HUES64 (cell line): ENCODE data around the gene KDM6B.
"Not testable (repeated sequence)": the region's sequence is repeated elsewhere in the genome, so short reads cannot be mapped to it uniquely, and the experiment has no call there.

Source experiments
- H3K27ac ChIP-seq: 2 replicates; pipeline ENCODE4 v1.7.0; 2013; ENCODE audit warnings: low read depth, low read length, inconsistent platforms
- H3K27me3 ChIP-seq: 2 replicates; pipeline ENCODE4 v1.6.1; 2013; ENCODE audit warnings: mild to moderate bottlenecking, low read length; ENCODE audit not compliant: insufficient read depth
- H3K36me3 ChIP-seq: 2 replicates; pipeline ENCODE4 v1.6.1; 2013; ENCODE audit warnings: mild to moderate bottlenecking, low read length; ENCODE audit not compliant: insufficient read depth
- H3K4me1 ChIP-seq: 2 replicates; pipeline ENCODE4 v1.6.1; 2013; ENCODE audit warnings: mild to moderate bottlenecking, low read length, moderate library complexity; ENCODE audit not compliant: insufficient read depth
- H3K4me3 ChIP-seq: 2 replicates; pipeline ENCODE4 v1.5.1; 2013; ENCODE audit warnings: mild to moderate bottlenecking, low read length, moderate library complexity
- H3K9ac ChIP-seq: 2 replicates; pipeline ENCODE4 v1.6.1; 2013; ENCODE audit warnings: mild to moderate bottlenecking, low read depth, low read length
- H3K9me3 ChIP-seq: 2 replicates; pipeline ENCODE4 v1.6.1; 2013; ENCODE audit warnings: low read depth, low read length; ENCODE audit not compliant: insufficient read depth
- WGBS: fragments of 150-250, 120-280 bp; methylation state at CpG from one replicate; pipeline ENCODE4 v1.1.7; 2013; ENCODE audit warnings: missing lambda C conversion rate; 5-methylcytosine and 5-hydroxymethylcytosine counted together

KDM6B gene

DNA sequence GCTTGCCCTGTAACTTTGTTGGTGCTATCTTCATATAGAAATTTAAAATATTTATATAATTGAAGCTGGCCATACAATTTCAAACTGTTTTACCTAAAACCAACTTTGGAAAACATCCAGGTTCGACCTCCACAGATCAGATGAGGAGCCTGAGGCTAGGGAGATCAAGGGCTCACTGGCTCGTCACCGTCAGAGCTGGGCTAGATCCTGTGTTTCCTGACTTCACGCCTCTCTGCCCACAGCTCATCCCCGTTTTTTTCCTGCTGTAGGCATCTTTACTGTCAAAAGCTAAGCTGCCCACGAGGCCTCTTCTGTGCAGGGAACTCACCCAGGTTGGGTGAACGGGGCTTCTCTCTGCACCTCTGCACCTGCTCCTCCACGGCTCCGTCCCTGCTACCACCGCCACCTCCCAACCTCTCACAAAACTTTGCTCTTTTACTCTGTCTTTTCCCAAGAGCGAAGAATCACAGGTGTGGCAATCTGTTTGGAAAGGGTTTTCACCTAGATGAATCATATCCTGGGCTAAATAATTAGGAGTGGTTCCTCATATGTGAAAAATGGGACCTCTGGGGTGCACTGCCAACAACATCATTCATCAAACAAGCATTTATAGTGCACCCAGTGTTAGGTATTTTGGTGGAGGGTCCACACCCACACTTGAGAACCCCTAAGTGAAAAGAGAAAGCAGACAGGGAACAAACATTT lies 24.8 kb upstream of the KDM6B start:
- no peaks in the 10 kb centered on the region for H3K9me3 ChIP-seq
- no peaks in the 10 kb centered on the region for H3K36me3 ChIP-seq
- H3K4me3 ChIP-seq: no peak overlapping the region
- no peaks in the 10 kb centered on the region for H3K27me3 ChIP-seq
- no peaks in the 10 kb centered on the region for H3K4me1 ChIP-seq
- no peak overlapping the region for H3K27ac ChIP-seq
- H3K9ac ChIP-seq: no peak overlapping the region
- WGBS: 79% methylated on average over 10 of the region's 11 CpGs

DNA sequence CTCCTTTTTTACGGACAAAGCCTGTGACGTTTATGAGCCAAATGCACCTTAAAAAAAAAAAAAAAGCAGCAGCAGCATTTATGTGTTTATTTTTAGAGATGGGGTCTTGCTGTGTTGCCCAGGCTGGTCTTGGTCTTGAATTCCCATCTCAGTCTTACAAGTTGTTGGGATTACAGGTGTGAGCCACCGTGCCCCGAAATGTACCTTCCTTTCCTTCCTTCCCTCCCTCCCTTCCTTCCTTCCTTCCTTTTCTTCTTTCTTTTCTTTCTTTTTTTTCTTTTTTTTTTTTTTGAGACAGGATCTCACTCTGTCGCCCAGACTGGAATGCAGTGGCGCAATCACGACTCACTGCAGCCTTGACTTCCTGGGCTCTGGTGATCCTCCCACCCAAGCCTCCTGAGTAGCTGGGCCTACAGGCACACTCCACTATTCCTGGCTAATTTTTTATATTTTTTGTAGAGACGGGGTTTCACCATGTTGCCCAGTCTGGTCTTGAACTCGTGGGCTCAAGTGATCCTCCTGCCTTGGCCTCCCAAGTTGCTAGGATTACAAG lies 24.1 kb upstream of the KDM6B start:
- H3K27ac ChIP-seq, H3K36me3 ChIP-seq, H3K9ac ChIP-seq, H3K4me1 ChIP-seq, H3K9me3 ChIP-seq, H3K4me3 ChIP-seq, H3K27me3 ChIP-seq: not testable (repeated sequence)
- WGBS: 88% methylated on average over 9 of the region's 9 CpGs

DNA sequence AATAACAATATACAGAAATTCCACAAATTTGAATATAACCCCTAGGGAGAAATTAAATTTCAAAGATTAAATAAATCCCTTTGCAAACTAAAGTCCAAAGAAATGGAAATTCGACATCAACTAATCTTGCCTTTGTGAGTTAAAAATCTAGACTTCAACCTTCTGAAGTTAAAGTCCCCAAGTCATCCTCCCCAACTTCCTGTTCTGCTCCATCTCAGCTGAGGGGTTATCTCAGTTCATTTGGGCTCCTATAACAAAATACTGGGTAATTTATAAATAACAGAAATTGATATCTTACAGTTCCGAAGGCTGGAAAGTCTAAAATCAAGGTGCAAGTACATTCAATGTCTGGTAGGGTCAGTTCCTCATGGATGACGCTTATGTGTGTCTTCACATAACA lies 22.8 kb upstream of the KDM6B start:
- no peaks in the 10 kb centered on the region for H3K27me3 ChIP-seq
- WGBS: 93% methylated on average over 3 of the region's 3 CpGs

DNA sequence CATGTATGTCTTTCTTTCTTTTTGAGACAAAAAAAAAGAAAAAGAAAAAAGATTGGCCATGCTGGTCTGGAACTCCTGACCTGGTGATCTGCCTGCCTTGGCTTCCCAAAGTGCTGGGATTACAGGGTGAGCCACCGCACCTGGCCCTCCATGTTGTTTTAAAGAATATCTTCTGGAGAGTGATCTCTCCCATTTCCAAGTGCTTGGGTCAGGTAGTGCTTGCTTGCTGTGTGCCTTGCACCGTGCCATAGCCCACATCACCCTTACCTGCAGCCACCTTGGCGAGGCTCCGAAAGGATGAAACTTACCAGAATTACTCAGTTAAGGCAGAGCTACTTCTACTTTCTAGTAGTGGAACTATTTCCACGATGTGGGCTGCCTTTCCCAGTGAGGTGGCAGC lies 19.0 kb upstream of the KDM6B start:
- Histone ChIP-seq H3K27ac (no peak overlapping the region), H3K9ac (no peak overlapping the region), H3K9me3 (no peaks in the 10 kb centered on the region), H3K4me3 (no peak overlapping the region), H3K4me1 (no peaks in the 10 kb centered on the region), H3K27me3 (no peaks in the 10 kb centered on the region; the same call in 1 of the 2 replicates), H3K36me3 (no peaks in the 10 kb centered on the region)
- 94% methylated on average over 5 of the region's 5 CpGs for WGBS

More for the DNA sequence above, 22.8 kb upstream of the KDM6B start:
- Histone ChIP-seq H3K4me3 (no peak overlapping the region), H3K36me3 (no peaks in the 10 kb centered on the region), H3K9me3 (no peaks in the 10 kb centered on the region), H3K27ac (no peak overlapping the region), H3K4me1 (no peaks in the 10 kb centered on the region), H3K9ac (no peak overlapping the region)

DNA sequence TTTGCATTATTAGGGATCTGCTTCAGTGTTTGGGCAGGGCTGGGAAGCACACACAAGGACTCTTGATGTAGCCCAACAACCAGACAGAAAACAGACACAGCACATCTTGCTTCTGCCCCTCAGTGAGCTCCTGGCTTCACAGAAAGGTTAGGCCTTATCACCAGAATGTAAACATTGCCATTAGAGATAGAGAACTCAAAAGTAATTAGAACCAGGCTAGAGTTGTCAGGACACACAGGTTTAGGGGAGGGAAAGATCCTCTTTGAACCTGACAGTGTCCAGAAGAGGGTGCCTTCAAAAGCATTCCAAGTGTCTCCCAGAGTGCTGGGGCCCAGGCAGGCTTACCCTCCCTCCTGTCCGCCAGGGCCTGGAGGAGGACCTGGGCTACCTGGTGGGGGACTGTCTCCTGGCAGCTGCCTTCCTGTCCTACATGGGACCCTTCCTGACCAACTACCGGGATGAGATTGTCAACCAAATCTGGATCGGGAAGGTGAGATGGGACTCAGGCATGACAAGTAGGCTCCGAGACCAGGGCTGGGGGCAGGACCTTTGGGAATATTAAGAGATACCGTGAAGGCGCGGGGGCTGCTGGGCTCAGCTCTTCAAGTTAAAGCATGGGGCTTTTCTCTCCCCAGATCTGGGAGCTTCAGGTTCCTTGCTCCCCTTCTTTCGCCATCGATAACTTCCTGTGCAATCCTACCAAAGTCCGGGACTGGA lies 16.9 kb upstream of the KDM6B start:
- H3K27ac ChIP-seq: no peak overlapping the region
- no peaks in the 10 kb centered on the region for H3K36me3 ChIP-seq
- H3K4me3 ChIP-seq: no peak overlapping the region
- H3K4me1 ChIP-seq: no peaks in the 10 kb centered on the region
- H3K27me3 ChIP-seq: no peaks in the 10 kb centered on the region; the same call in 1 of the 2 replicates
- H3K9me3 ChIP-seq: no peaks in the 10 kb centered on the region
- no peak overlapping the region for H3K9ac ChIP-seq
- WGBS: 85% methylated on average over 10 of the region's 10 CpGs

DNA sequence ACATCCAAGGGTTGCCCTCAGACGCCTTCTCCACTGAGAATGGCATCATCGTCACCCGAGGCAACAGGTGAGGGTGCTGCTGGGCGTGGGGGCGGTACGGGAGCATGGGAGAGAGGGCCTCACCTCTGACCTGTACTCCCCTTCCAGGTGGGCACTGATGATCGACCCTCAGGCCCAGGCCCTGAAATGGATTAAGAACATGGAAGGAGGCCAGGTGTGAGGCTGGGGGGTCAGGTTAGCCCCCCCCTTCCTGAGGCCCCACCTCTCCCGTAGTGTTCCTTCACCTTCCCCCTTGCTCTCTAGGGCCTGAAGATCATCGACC lies 16.4 kb upstream of the KDM6B start:
- no peaks in the 10 kb centered on the region; the same call in 1 of the 2 replicates for H3K27me3 ChIP-seq
- 95% methylated on average over 8 of the region's 9 CpGs for WGBS
- H3K27ac ChIP-seq: no peak overlapping the region
- no peaks in the 10 kb centered on the region for H3K9me3 ChIP-seq
- no peak overlapping the region for H3K4me3 ChIP-seq
- no peaks in the 10 kb centered on the region for H3K36me3 ChIP-seq
- no peaks in the 10 kb centered on the region for H3K4me1 ChIP-seq
- no peak overlapping the region for H3K9ac ChIP-seq

DNA sequence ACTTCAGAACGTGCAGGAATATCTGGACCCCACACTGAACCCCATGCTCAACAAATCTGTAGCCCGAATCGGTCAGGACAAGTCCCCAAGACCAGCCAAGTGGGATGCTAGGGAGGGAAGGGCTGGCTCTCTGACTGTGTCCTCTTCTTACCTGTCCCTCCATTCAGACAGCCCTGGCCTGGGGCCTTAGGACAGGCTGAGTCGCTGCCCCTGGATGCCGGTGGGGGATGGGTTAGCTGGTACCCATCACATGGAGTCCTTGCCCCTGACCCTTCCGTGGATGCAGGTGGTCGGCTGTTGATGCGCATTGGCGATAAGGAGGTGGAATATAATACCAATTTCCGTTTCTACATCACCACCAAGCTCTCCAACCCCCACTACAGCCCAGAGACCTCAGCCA lies 16.0 kb upstream of the KDM6B start:
- H3K9me3 ChIP-seq: no peaks in the 10 kb centered on the region
- 87% methylated on average over 9 of the region's 10 CpGs for WGBS
- no peaks in the 10 kb centered on the region; the same call in 1 of the 2 replicates for H3K27me3 ChIP-seq
- H3K4me3 ChIP-seq: no peak overlapping the region
- no peaks in the 10 kb centered on the region for H3K36me3 ChIP-seq
- H3K4me1 ChIP-seq: no peaks in the 10 kb centered on the region
- H3K9ac ChIP-seq: no peak overlapping the region
- H3K27ac ChIP-seq: no peak overlapping the region

DNA sequence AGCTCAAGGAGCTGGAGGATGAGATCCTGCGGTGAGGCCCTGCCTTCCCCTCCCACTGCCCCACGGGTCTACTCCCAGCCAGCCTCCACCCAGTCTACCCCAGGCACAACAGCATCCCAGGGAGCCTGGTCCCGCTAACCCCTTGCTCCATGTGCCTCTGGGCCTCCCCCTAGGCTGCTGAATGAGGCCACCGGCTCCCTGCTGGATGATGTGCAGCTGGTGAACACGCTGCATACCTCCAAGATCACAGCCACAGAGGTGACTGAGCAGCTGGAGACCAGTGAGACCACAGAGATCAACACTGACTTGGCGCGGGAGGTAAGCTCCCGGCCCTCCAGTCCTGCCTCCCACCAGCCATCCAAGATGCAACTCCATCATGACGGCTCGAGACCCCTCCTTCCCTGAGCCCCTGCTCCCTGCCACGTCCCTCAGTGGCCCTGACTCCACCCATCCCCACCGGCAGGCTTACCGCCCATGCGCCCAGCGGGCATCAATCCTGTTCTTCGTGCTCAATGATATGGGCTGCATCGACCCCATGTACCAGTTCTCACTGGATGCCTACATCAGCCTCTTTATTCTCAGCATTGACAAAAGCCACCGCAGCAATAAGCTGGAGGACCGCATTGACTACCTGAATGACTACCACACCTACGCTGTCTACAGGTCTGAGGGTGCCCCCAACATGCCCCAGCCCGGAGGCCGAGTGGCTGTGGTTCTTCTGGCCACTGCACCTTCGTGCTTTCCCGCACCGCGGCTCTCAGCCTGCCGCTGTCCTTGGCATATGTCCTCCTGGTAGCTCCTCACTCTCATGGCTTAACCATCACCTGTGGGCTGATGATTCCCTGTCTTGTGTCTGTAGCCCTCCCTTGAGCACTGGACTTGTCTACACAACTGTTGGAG lies 15.0 kb upstream of the KDM6B start:
- Histone ChIP-seq H3K4me1 (0 out of 2 replicates have a peak, but pooled peaks cover 3% of the 10 kb centered on the region), H3K36me3 (no peaks in the 10 kb centered on the region), H3K27ac (no peak overlapping the region), H3K4me3 (no peak overlapping the region), H3K27me3 (peaks cover 9% of the 10 kb centered on the region), H3K9me3 (no peaks in the 10 kb centered on the region), H3K9ac (no peak overlapping the region)
- WGBS: 92% methylated on average over 27 of the region's 27 CpGs

DNA sequence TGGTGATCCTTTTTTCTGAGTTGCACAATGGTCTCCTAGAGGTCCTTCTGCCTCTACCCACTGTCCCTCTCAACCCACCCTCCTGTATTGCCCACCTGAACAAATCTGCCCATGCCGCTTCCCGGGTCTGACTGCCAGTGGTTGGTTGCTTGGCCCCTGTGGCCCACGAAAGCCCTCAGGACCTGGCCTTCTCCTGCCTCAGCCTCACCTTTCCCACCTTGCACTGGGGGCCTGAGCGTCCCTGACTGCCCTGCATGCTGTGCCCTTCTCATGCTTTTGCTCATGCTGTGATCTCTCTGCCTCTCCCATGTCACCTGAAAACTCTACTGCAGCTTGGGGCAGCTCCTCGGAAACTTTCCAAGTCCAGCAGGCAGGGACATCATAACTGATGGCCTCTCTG lies 13.8 kb upstream of the KDM6B start:
- Histone ChIP-seq H3K9ac (no peak overlapping the region), H3K27ac (no peak overlapping the region), H3K9me3 (no peaks in the 10 kb centered on the region), H3K4me3 (no peak overlapping the region), H3K27me3 (peaks cover 19% of the 10 kb centered on the region), H3K4me1 (0 out of 2 replicates have a peak, but pooled peaks cover 3% of the 10 kb centered on the region), H3K36me3 (no peaks in the 10 kb centered on the region)
- WGBS: 84% methylated on average over 5 of the region's 5 CpGs

DNA sequence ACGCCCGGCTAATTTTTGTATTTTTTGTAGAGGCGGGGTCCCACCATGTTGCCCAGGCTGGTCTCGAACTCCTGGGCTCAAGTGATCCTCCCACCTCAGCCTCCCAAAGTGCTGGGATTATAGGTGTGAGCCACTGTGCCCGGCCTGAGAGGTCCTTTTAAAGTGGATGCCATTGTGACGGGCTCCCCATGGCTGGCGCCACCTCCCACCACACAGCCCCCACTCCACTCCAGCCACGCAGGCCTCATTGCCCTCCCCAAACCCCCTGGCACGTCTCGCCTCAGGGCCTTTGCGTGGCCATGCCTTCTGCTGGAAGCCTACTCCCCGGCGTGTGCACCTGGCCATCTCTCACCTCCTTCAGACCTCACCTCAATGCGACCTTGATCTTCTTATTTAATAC lies 11.9 kb upstream of the KDM6B start:
- Histone ChIP-seq H3K9ac (no peak overlapping the region), H3K27ac (no peak overlapping the region)
- 83% methylated on average over 14 of the region's 14 CpGs for WGBS

DNA sequence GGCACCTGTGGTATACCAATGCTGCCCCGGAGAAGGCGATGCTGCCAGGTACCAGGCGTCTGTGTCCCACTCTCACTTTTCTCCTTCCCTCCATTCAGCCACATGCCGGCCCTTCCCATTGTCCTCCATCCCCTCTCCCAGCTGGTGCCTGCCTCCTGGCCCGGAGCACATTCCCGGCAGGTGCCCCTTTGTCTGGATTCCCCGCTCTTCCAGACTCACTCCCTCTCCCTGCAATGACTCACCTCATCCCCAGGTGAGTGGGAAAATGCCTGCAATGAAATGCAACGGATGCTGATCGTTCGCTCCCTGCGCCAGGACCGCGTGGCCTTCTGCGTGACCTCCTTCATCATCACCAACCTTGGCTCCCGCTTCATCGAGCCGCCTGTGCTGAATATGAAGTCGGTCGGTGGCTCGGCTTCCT lies 10.4 kb upstream of the KDM6B start:
- Histone ChIP-seq H3K36me3 (no peaks in the 10 kb centered on the region), H3K4me1 (0 out of 2 replicates have a peak, but pooled peaks cover 3% of the 10 kb centered on the region), H3K27ac (no peak overlapping the region), H3K9me3 (no peaks in the 10 kb centered on the region), H3K4me3 (no peak overlapping the region), H3K27me3 (peaks cover 19% of the 10 kb centered on the region), H3K9ac (no peak overlapping the region)
- WGBS: 64% methylated on average over 20 of the region's 20 CpGs

More for the DNA sequence above, 11.9 kb upstream of the KDM6B start:
- no peak overlapping the region for H3K4me3 ChIP-seq
- H3K9me3 ChIP-seq: no peaks in the 10 kb centered on the region
- 0 out of 2 replicates have a peak, but pooled peaks cover 3% of the 10 kb centered on the region for H3K4me1 ChIP-seq
- H3K27me3 ChIP-seq: peaks cover 19% of the 10 kb centered on the region
- H3K36me3 ChIP-seq: no peaks in the 10 kb centered on the region
